ENCODE results near the gene MED27. TPM values are rescaled to one million over a fixed set of nuclear protein-coding genes. Genes with fewer than 3 reads are reported as not detected.

MED27 gene
- total and polyA plus RNA-seq, 2 of the 13 experiments (the other 11 are each of a cell fraction or from before 2014, with no cell fraction given): 16.9 to 19.0 TPM

GRCh38 chr9:131997076-131997475 lies 82.6 kb downstream of the MED27 start (continued):
- TF ChIP-seq ZNF329 (CRISPR knock-in tag; IDR thresholded peaks at IDR 0.05; ENCODE audit: low read depth) (no peak), ZNF772 (CRISPR knock-in tag; IDR thresholded peaks at IDR 0.05) (no peak), MAFG (CRISPR knock-in tag; IDR thresholded peaks at IDR 0.05) (no peak), ZNF556 (CRISPR knock-in tag; IDR thresholded peaks at IDR 0.05; ENCODE audit: borderline replicate concordance) (no peak), HNF4A (CRISPR knock-in tag; IDR thresholded peaks at IDR 0.05) (no peak), ZBTB34 (CRISPR knock-in tag; IDR thresholded peaks at IDR 0.05) (no peak), ZIK1 (CRISPR knock-in tag; IDR thresholded peaks at IDR 0.05; ENCODE audit: borderline replicate concordance, low read depth) (no peak), ZGPAT (CRISPR knock-in tag; IDR thresholded peaks at IDR 0.05) (no peak), NFAT5 (CRISPR knock-in tag; IDR thresholded peaks at IDR 0.05) (no peak)
